ENCODE results near the gene IGFBPL1. TPM values are rescaled to one million over a fixed set of nuclear protein-coding genes. Genes with fewer than 3 reads are reported as not detected.
"Not testable (repeated sequence)": the region's sequence is repeated elsewhere in the genome, so short reads cannot be mapped to it uniquely, and the experiment has no call there.

IGFBPL1 gene
- total RNA-seq, 1 donor from 2014 or later, result 0.65 TPM

DNA sequence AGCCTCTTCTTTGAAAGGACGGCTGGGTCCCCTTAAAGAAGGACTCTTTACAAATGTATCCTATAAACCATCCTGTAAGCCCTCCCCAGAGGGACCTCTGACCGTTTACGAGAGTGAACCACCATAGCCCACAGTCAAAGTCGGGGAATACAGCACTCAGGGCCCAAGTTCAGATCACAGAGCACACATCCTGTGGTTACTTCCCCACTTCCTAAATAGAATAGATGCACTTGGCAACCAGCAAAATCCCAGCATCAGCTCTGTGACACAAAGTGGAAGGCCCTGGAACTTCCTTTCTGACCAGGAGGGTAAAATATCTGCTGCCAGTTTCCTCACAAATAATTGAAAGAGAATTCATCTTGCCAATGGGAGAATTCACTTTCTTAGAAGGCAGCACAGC is 6.9 kb upstream of the IGFBPL1 start:
- DNase-seq (ENCODE audit: low read depth), result no peak

DNA sequence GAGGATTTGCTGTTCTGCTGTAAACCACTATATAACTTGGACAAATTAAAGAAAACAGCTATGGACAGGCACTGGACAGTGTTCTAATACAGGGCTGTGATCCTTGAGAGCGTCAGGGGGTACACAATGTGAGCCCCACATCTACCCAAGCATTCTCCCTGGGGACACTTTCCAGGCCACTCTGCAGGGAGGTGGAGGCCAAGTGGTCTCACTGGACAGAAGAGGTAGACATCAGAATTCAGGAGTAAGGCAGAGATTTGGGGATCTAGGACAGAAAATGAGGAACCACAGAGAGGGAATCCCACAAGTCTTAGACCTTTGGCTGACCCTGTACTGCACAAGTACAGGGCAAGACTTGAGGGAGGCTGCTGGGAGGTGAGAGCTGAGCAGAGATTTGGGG is 3.8 kb upstream of the IGFBPL1 start:
- DNase-seq (ENCODE audit: low read depth), result no peak

DNA sequence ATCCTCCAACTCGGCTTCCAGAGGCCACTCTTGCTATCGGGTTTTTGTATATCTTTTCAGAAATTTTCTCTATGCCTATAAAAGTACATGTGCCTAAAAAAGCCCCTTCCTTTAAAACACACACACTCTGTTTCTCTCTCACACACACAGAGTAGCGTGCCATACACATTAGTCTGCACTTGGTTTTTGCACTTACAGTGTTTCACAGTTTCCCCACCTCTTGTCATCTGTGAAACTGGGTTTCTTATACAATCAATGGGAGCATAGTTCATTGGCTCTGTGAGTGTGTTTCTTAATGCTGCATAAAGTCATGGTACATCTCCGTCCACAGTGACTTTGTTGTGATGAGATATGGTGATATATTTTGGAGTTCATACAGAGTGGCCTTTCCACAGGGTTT is 664 bp upstream of the IGFBPL1 start:
- DNase-seq (ENCODE audit: low read depth), result no peak

DNA sequence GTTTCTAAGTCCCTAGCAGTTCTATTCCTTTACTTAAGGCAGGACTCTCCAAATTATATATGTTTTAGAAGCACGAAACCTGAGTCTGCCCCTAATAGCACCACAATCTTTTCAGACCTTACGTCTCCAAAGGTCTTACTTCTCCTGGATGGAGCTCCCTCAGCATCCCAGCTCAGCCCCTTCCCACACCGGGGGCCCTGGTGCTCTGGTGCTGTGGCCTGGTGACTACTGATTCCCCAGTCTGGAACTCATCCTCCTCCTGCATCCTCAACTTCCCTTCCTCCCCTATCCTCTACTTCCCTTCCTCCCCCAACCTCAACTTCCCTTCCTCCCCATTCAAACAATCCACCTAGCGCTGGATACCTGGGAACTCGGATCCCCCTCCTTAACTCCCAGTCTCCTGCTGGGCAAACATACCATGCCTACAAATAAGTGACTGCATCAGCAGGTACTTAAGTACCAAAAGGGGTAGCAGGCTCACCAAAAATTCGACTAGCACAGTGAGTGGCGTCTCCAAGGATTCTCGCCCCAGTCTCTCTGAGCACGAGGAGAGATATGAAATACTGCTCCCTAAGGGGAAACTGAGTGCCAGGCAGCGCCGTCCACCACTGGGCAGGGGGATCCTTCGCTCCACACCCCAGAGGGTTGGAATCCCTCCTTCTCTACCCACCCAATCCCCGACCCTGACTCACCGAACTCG is 831 bp downstream of the IGFBPL1 start:
- no peak for DNase-seq (ENCODE audit: low read depth)

- no peak for DNase-seq (ENCODE audit: low read depth)
Observed at GRCh38 chr9:38422555-38423260, 1.5 kb downstream of the IGFBPL1 start.

GRCh38 chr9:38421498-38422211 is 2.6 kb downstream of the IGFBPL1 start:
- no peak for DNase-seq (ENCODE audit: low read depth)

DNA sequence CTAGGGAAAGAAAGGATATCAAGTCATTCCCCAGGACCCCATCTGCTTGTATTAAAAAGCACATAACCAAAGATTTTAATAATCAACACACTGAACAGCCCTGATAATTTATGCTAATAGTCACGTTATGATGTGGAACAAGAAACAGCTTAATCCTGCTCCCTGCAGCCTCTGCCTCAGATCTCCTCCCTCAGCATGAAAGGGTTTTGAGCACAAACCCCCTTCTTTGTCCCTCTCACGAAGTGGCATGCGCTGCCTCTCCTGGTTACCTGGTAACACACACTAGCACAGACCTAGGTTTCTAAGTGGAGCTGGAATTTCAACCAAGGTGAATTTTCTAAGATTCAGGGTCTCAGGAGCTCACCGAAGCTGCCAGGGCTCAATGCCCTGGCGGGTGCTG is 5.1 kb downstream of the IGFBPL1 start:
- no peak for DNase-seq (ENCODE audit: low read depth)

DNA sequence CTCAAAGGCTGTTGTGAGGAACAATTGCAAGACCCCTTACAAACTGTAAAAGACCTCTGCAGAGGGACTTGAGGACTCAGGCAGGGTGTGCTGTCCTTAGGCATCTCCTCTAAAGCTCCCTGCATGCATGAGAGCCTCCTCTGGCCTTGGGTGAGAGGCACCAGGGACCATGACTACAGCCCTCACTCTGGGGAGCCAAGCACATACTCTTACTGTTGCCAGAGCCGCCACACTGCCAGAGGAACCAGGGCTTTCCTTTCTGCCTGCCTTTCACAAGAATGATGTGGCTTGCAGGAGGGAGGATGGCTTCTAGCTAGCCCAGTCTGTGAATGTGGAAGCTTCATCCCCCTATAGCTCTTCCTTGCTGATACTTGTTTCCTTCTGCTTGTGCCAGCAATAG is 5.9 kb downstream of the IGFBPL1 start:
- no peak for DNase-seq (ENCODE audit: low read depth)

DNA sequence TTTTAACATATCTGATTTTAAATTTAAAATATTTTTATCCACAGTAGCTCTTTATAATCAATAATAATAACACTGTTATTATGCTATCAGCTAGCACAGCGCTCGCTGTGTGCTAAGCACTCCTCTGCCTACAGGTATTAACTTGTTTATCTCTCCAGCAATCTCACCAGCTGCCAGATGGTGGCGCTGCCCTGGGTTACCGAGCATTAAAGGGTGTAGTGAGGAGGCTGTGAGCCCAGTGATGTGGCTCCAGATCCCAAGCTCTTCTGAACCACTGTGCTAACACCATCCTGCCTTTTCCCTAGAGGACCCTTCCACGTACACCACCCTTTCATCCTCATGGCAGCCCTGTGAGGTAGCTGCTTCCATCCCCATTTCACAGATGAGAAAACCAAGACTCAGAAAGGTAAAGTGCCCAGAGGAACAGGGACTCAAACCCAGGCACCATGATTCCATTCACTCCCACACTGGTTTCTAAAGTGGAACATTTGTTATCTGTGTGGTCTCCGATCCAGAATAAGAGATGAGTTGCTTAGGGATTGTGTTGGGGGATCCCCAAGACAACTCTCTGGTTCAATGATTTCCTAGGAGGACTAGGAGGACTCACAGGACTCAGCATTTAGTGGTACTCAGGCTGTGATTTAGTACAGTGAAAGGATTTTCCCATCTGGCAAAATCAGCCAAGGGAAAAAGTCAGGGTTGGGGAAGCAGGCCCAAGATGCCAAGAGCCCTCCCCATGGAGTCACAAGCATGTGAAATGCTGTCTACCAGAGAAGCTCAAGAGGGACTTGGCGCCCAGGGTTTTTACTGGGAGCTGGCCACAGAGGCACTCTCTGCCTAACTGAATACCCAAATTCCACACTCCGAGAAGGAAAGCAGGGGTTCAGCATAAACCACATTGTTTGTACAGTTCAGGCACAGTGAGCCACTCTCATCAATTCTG is 7.0 kb downstream of the IGFBPL1 start:
- DNase-seq (ENCODE audit: low read depth), result no peak

DNA sequence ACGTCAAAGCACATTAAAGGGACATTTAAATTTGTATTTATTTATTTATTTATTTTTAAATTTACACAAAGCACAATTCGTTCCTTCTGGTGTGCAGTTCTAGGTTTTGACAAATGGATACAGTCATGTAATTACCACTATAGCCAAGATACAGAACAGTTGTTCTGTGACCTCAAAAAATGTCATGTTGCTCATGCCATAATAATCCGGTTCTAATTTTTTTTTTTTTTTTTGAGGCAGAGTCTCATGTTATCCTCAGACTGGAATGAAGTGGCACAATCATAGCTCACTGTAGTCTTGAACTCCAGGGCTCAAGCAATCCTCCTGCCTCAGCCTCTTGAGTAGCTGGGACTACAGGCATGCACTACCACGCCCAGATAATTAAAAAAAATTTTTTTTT is 7.8 kb downstream of the IGFBPL1 start:
- DNase-seq (ENCODE audit: low read depth), result no peak

- DNase-seq (ENCODE audit: low read depth), result no peak
Observed at GRCh38 chr9:38415856-38416255, 8.4 kb downstream of the IGFBPL1 start.

GRCh38 chr9:38414040-38414723 is 10.1 kb downstream of the IGFBPL1 start:
- no peak for DNase-seq (ENCODE audit: low read depth)

DNA sequence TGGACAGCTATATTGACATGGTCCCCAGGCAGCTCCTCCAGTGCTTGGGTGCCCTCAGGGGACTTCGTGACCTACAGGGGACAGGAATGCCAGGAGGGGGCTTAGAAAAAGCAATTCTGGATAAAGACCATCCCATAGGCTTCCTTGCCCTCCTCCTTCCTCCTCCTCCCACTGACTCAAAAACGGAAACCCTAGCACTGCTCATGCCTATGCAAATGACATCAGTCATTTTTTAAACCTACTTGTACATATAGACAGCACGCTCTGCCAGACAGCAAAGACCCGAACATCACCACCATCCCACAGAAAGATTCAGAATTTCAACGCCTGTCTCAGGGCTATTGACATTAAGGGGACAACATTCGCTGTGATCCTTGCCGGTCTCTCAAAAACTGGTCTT is 11.0 kb downstream of the IGFBPL1 start:
- no peak for DNase-seq (ENCODE audit: low read depth)

GRCh38 chr9:38412751-38413150 is 11.5 kb downstream of the IGFBPL1 start:
- DNase-seq (ENCODE audit: low read depth), result no peak

DNA sequence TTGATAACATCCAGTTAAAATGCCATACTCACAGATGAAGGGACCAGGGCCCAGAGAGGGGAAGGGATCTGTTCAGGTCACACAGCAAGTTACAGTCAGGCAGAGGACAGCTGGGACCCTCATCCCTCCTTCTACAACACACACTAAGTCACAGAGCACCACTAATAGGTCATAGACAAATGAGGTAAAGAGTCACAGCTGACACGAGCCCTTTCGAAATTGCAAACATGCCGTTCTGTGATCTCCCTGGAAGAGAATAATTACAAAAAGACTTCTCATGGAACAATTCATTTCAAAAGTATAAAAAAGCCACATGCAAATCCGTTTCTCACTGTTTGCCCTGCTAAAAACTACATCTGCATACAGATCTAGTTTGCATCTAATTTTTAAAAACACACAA is 15.5 kb downstream of the IGFBPL1 start:
- no peak for DNase-seq (ENCODE audit: low read depth)

- no peak for DNase-seq (ENCODE audit: low read depth)
Observed at GRCh38 chr9:38406476-38407186, 17.6 kb downstream of the IGFBPL1 start.

DNA sequence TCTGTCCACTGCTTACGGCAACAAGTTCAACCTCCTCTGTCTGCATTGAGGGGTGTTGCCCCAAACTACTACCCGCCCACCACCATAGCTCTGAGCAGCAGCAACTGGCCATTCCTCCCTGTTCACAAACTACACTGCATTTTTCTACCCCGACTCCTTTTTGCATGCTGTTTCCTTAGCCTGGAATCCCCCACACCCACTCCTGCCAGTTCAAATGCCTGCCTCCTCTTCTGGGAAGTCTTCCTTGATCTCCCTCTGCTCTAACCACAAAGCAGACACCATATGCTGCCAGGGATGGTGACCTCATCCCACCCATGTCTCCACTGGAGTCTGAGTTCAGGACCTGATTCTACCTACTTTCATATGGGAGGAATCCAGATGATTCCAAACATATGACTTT is 18.5 kb downstream of the IGFBPL1 start:
- DNase-seq (ENCODE audit: low read depth), result no peak

- DNase-seq (ENCODE audit: low read depth), result no peak
Observed at GRCh38 chr9:38404314-38404713, 19.9 kb downstream of the IGFBPL1 start.

GRCh38 chr9:38401994-38402393 is 22.3 kb downstream of the IGFBPL1 start:
- DNase-seq (ENCODE audit: low read depth), result no peak

- DNase-seq (ENCODE audit: low read depth), result not testable (repeated sequence)
Observed at GRCh38 chr9:38399191-38399590, 25.1 kb downstream of the IGFBPL1 start.

GRCh38 chr9:38396371-38396671 is 27.9 kb downstream of the IGFBPL1 start:
- no peak for DNase-seq (ENCODE audit: low read depth)

All from renal cortical epithelial cell (primary cell).